Activated effector memory CD4-positive, alpha-beta T cell treated with anti-CD3 and anti-CD28 coated beads, Interleukin-2, amount 50 U/mL, for 16 hours (primary cell): ENCODE results near the gene CSPG5.
A peak's percentile ranks its signal among the peaks of the same experiment; 100 is the strongest.

Experiments used
- DNase-seq: peaks from one replicate; pipeline ENCODE4 v3.0.0-alpha.2; 2020

CSPG5 gene

GRCh38 chr3:47536221-47536891, 42.3 kb downstream of the CSPG5 start:
- DNase-seq = no peak

GRCh38 chr3:47533996-47534454, 44.6 kb downstream of the CSPG5 start:
- no peak for DNase-seq

- DNase-seq = no peak
Measured at GRCh38 chr3:47533481-47533880, 45.2 kb downstream of the CSPG5 start.

- DNase-seq = no peak
Measured at GRCh38 chr3:47527952-47528725, 50.5 kb downstream of the CSPG5 start.

GRCh38 chr3:47525617-47526016, 53.0 kb downstream of the CSPG5 start:
- DNase-seq = no peak

GRCh38 chr3:47523310-47524073, 55.2 kb downstream of the CSPG5 start:
- no peak for DNase-seq

- peak; percentile 88 for DNase-seq
Measured at GRCh38 chr3:47522082-47522987, 56.3 kb downstream of the CSPG5 start.

GRCh38 chr3:47520756-47521155, 57.9 kb downstream of the CSPG5 start:
- DNase-seq = no peak

- DNase-seq = no peak
Measured at GRCh38 chr3:47517937-47518336, 60.7 kb downstream of the CSPG5 start.

GRCh38 chr3:47515864-47516319, 62.8 kb downstream of the CSPG5 start:
- no peak for DNase-seq

GRCh38 chr3:47515100-47515499, 63.6 kb downstream of the CSPG5 start:
- no peak for DNase-seq

GRCh38 chr3:47513125-47513929, 65.3 kb downstream of the CSPG5 start, which contains the start of gene ELP6:
Gene ELP6 (minus strand): TSS chr3:47513712. CDS start chr3:47513590, 122 bp downstream.
- peak; percentile 99 for DNase-seq

GRCh38 chr3:47512416-47513124, 66.1 kb downstream of the CSPG5 start:
- DNase-seq = no peak
